Measurements from ENCODE around the gene LIN9. TPM values are rescaled to one million over a fixed set of nuclear protein-coding genes. Genes with fewer than 3 reads are reported as not detected.
"Not testable (repeated sequence)": the region's sequence is repeated elsewhere in the genome, so short reads cannot be mapped to it uniquely, and the experiment has no call there.

LIN9 gene
- polyA plus RNA-seq, 1 experiment: 2.1 TPM

- Histone ChIP-seq H3K36me3 (ENCODE audit: control insufficient read depth, insufficient read depth, low read length) (no peaks in the 10 kb centered on the region), H3K27me3 (ENCODE audit: control insufficient read depth, insufficient read depth, low read length) (peaks cover under 1% of the 10 kb centered on the region; the same call in 1 of the 2 replicates), H3K4me3 (ENCODE audit: low read depth, low read length) (no peak overlapping the region)
- no peak for TF ChIP-seq CTCF (IDR thresholded peaks at IDR 0.05; ENCODE audit: insufficient read depth, low read depth, low read length)
- POLR2A ChIA-PET: no interaction called here
- no peak for DNase-seq (ENCODE audit: low read depth)
- CTCF ChIA-PET: no interaction called here
Observed at GRCh38 chr1:226203655-226204054, 105.3 kb downstream of the LIN9 start.

- no peak for DNase-seq (ENCODE audit: low read depth)
- ChIA-PET CTCF (interaction anchor here (0.8 to 9.4 kb wide), 4 partner anchors 10 to 130 kb away, joined by 3 to 198 read pairs (median 5); no protein-coding TSS in a partner anchor), POLR2A (no interaction called here)
- TF ChIP-seq CTCF (IDR thresholded peaks at IDR 0.05; ENCODE audit: insufficient read depth, low read depth, low read length): no peak
- H3K4me3 ChIP-seq (ENCODE audit: low read depth, low read length): no peak overlapping the region
- no peaks in the 10 kb centered on the region; the same call in 1 of the 2 replicates for H3K27me3 ChIP-seq (ENCODE audit: control insufficient read depth, insufficient read depth, low read length)
- H3K36me3 ChIP-seq (ENCODE audit: control insufficient read depth, insufficient read depth, low read length): no peaks in the 10 kb centered on the region
Observed at GRCh38 chr1:226203240-226203639, 105.7 kb downstream of the LIN9 start.

GRCh38 chr1:226202666-226203065, 106.3 kb downstream of the LIN9 start:
- H3K27me3 ChIP-seq (ENCODE audit: control insufficient read depth, insufficient read depth, low read length); H3K36me3 ChIP-seq (ENCODE audit: control insufficient read depth, insufficient read depth, low read length); DNase-seq (ENCODE audit: low read depth); POLR2A ChIA-PET; H3K4me3 ChIP-seq (ENCODE audit: low read depth, low read length): not testable (repeated sequence)
- CTCF ChIA-PET: interaction anchor here (0.8 to 9.4 kb wide), 4 partner anchors 10 to 131 kb away, joined by 3 to 198 read pairs (median 5); no protein-coding TSS in a partner anchor

- ChIA-PET CTCF (interaction anchor here (0.6 to 9.4 kb wide), 5 partner anchors 9 to 131 kb away, joined by 3 to 198 read pairs (median 4); no protein-coding TSS in a partner anchor), POLR2A (no interaction called here)
- no peak for DNase-seq (ENCODE audit: low read depth)
- H3K36me3 ChIP-seq (ENCODE audit: control insufficient read depth, insufficient read depth, low read length): no peaks in the 10 kb centered on the region
- no peak overlapping the region for H3K4me3 ChIP-seq (ENCODE audit: low read depth, low read length)
- H3K27me3 ChIP-seq (ENCODE audit: control insufficient read depth, insufficient read depth, low read length): no peaks in the 10 kb centered on the region; the same call in 1 of the 2 replicates
- no peak for TF ChIP-seq CTCF (IDR thresholded peaks at IDR 0.05; ENCODE audit: insufficient read depth, low read depth, low read length)
Observed at GRCh38 chr1:226202246-226202645, 106.7 kb downstream of the LIN9 start.

- ChIA-PET CTCF (interaction anchor here (0.6 to 9.4 kb wide), 8 partner anchors 12 to 176 kb away, joined by 3 to 198 read pairs (median 4); no protein-coding TSS in a partner anchor), POLR2A (no interaction called here)
- Histone ChIP-seq H3K27me3 (ENCODE audit: control insufficient read depth, insufficient read depth, low read length) (no peaks in the 10 kb centered on the region; the same call in 1 of the 2 replicates), H3K36me3 (ENCODE audit: control insufficient read depth, insufficient read depth, low read length) (no peaks in the 10 kb centered on the region), H3K4me3 (ENCODE audit: low read depth, low read length) (no peak overlapping the region)
- DNase-seq (ENCODE audit: low read depth): no peak
- peak; percentile 54 for TF ChIP-seq CTCF (IDR thresholded peaks at IDR 0.05; ENCODE audit: insufficient read depth, low read depth, low read length)
Observed at GRCh38 chr1:226201029-226201593, 107.9 kb downstream of the LIN9 start.
